ENCODE data around the gene FTCDNL1. TPM values are rescaled to one million over a fixed set of nuclear protein-coding genes. Genes with fewer than 3 reads are reported as not detected.

The FTCDNL1 gene
- total RNA-seq (2014; rRNA removed) (0.11 and 0.52 TPM in 2 replicates), Bru-seq, nascent RNA (percentile 10 among the genes with signal in this experiment), BruChase-seq, experiment 1, labeled RNA remaining after a 6-hour chase (percentile 10 among the genes with signal in this experiment), BruChase-seq, experiment 2, labeled RNA remaining after a 2-hour chase (percentile 13 among the genes with signal in this experiment)
- long read RNA-seq, result 0 reads

- Histone ChIP-seq H3K9me2 (replicated peaks; ENCODE audit: low read length) (no peaks in the 10 kb centered on the region), H3K9me3 (ENCODE audit: low read length) (no peaks in the 10 kb centered on the region), H3K4me3 (ENCODE audit: low read length) (peak within 1 kb of the TSS; percentile 69), H3K36me3 (ENCODE audit: low read depth, low read length) (no peaks in the 10 kb centered on the region), H3F3A (ENCODE audit: low read length, unreplicated experiment) (no peaks in the 10 kb centered on the region), H4K20me1 (ENCODE audit: low read length) (no peaks in the 10 kb centered on the region), H2AFZ (ENCODE audit: low read length) (peak within 1 kb of the TSS; percentile 82), H3K4me2 (ENCODE audit: low read length) (peak within 1 kb of the TSS; percentile 93), H3K79me2 (ENCODE audit: low read length) (no peaks in the 10 kb centered on the region), H3K27me3 (ENCODE audit: low read length) (peaks cover 76% of the 10 kb centered on the region), H3K27ac (ENCODE audit: low read length) (no peak within 1 kb of the TSS), H3K4me1 (ENCODE audit: insufficient read depth, low read length) (peaks cover 10% of the 10 kb centered on the region; the same call in 1 of the 2 replicates), H3K9ac (ENCODE audit: low read length) (no peak within 1 kb of the TSS)
- no TSS peak for BruUV-seq (replicated peaks)
- intact Hi-C loops (cut with micrococcal nuclease), result no loop called here
- TF ChIP-seq EZH2 (IDR thresholded peaks at IDR 0.05; ENCODE audit: low read length, unreplicated experiment) (no peak), CTCF (conservative IDR thresholded peaks at IDR 0.05; ENCODE audit: low read depth, low read length) (peak; percentile 78), EZH2phosphoT487 (IDR thresholded peaks at IDR 0.05; ENCODE audit: borderline replicate concordance, low read length) (peak; percentile 83)
- ChIA-PET CTCF (interaction anchor here (0.6 kb wide), 1 partner anchor 107 kb away, joined by 3 read pairs; no protein-coding TSS in a partner anchor), POLR2A (ENCODE audit: unreplicated experiment) (no interaction called here)
- DNase-seq, result peak; percentile 46
- peak; percentile 94 for ATAC-seq
Observed at GRCh38 chr2:199850718-199851500, at the start of gene FTCDNL1. Gene FTCDNL1, minus strand, starts transcription at chr2:199851192. Its CDS starts 2,230 bp downstream, at chr2:199848962.

GRCh38 chr2:199896617-199897016, 45.6 kb upstream of the FTCDNL1 start:
- Histone ChIP-seq H3K4me1 (ENCODE audit: insufficient read depth, low read length) (no peaks in the 10 kb centered on the region), H3K27ac (ENCODE audit: low read length) (no peak overlapping the region), H4K20me1 (ENCODE audit: low read length) (no peaks in the 10 kb centered on the region), H3K9me3 (ENCODE audit: low read length) (no peaks in the 10 kb centered on the region), H3K9ac (ENCODE audit: low read length) (no peak overlapping the region), H3K9me2 (replicated peaks; ENCODE audit: low read length) (no peaks in the 10 kb centered on the region), H3K4me2 (ENCODE audit: low read length) (no peak overlapping the region), H3K79me2 (ENCODE audit: low read length) (no peaks in the 10 kb centered on the region), H3K27me3 (ENCODE audit: low read length) (no peaks in the 10 kb centered on the region), H2AFZ (ENCODE audit: low read length) (no peak overlapping the region), H3F3A (ENCODE audit: low read length, unreplicated experiment) (no peaks in the 10 kb centered on the region), H3K36me3 (ENCODE audit: low read depth, low read length) (no peaks in the 10 kb centered on the region), H3K4me3 (ENCODE audit: low read length) (no peak overlapping the region)
- ChIA-PET POLR2A (ENCODE audit: unreplicated experiment) (no interaction called here), CTCF (no interaction called here)
- BruUV-seq (replicated peaks), result no TSS peak
- no peak for ATAC-seq
- no peak for TF ChIP-seq EZH2phosphoT487 (IDR thresholded peaks at IDR 0.05; ENCODE audit: borderline replicate concordance, low read length)
- TF ChIP-seq CTCF (conservative IDR thresholded peaks at IDR 0.05; ENCODE audit: low read depth, low read length), result no peak
- TF ChIP-seq EZH2 (IDR thresholded peaks at IDR 0.05; ENCODE audit: low read length, unreplicated experiment), result no peak
- intact Hi-C loops (cut with micrococcal nuclease), result no loop called here
- no peak for DNase-seq

- Histone ChIP-seq H3K27me3 (ENCODE audit: low read length) (no peaks in the 10 kb centered on the region), H3K9ac (ENCODE audit: low read length) (no peak overlapping the region), H3K4me1 (ENCODE audit: insufficient read depth, low read length) (no peaks in the 10 kb centered on the region), H3F3A (ENCODE audit: low read length, unreplicated experiment) (no peaks in the 10 kb centered on the region), H3K4me3 (ENCODE audit: low read length) (no peak overlapping the region), H3K9me2 (replicated peaks; ENCODE audit: low read length) (no peaks in the 10 kb centered on the region), H3K4me2 (ENCODE audit: low read length) (no peak overlapping the region), H3K36me3 (ENCODE audit: low read depth, low read length) (no peaks in the 10 kb centered on the region), H3K27ac (ENCODE audit: low read length) (no peak overlapping the region), H3K79me2 (ENCODE audit: low read length) (no peaks in the 10 kb centered on the region), H4K20me1 (ENCODE audit: low read length) (no peaks in the 10 kb centered on the region), H3K9me3 (ENCODE audit: low read length) (no peaks in the 10 kb centered on the region), H2AFZ (ENCODE audit: low read length) (no peak overlapping the region)
- no TSS peak for BruUV-seq (replicated peaks)
- no peak for TF ChIP-seq CTCF (conservative IDR thresholded peaks at IDR 0.05; ENCODE audit: low read depth, low read length)
- TF ChIP-seq EZH2phosphoT487 (IDR thresholded peaks at IDR 0.05; ENCODE audit: borderline replicate concordance, low read length), result no peak
- no peak for TF ChIP-seq EZH2 (IDR thresholded peaks at IDR 0.05; ENCODE audit: low read length, unreplicated experiment)
- CTCF ChIA-PET, result no interaction called here
- no peak for ATAC-seq
- DNase-seq, result no peak
- POLR2A ChIA-PET (ENCODE audit: unreplicated experiment), result no interaction called here
- intact Hi-C loops (cut with micrococcal nuclease), result no loop called here
Observed at GRCh38 chr2:199895406-199895805, 44.4 kb upstream of the FTCDNL1 start.

Data from PC-3 (cell line).